HG03354 (cell line): Measurements from ENCODE around the gene NDUFAB1.
"Not testable (repeated sequence)": the region's sequence is repeated elsewhere in the genome, so short reads cannot be mapped to it uniquely, and the experiment has no call there.

Source experiments
- ATAC-seq: cut with Tn5 transposase; IDR thresholded peaks from one replicate; pipeline ENCODE4 v1.9.1; 2021; ENCODE audit warnings: mild to moderate bottlenecking; ENCODE audit not compliant: unreplicated experiment, poor library complexity, severe bottlenecking

Gene NDUFAB1

GRCh38 chr16:23587726-23588125 is 8.4 kb downstream of the NDUFAB1 start:
- ATAC-seq: no peak

- ATAC-seq: no peak
These were observed 11.7 kb downstream of the NDUFAB1 start for GRCh38 chr16:23584186-23585076.

GRCh38 chr16:23583271-23583670 is 12.8 kb downstream of the NDUFAB1 start:
- not testable (repeated sequence) for ATAC-seq

GRCh38 chr16:23581764-23582163 is 14.4 kb downstream of the NDUFAB1 start:
- no peak for ATAC-seq

- no peak for ATAC-seq
These were observed 15.7 kb downstream of the NDUFAB1 start for GRCh38 chr16:23580391-23580790.

- no peak for ATAC-seq
These were observed 16.7 kb downstream of the NDUFAB1 start for GRCh38 chr16:23579371-23579770.

- ATAC-seq: no peak
These were observed 17.9 kb downstream of the NDUFAB1 start for GRCh38 chr16:23578101-23578830.

- no peak for ATAC-seq
These were observed 18.6 kb downstream of the NDUFAB1 start for GRCh38 chr16:23577493-23577892.

- no peak for ATAC-seq
These were observed 20.3 kb downstream of the NDUFAB1 start for GRCh38 chr16:23575834-23576233.

GRCh38 chr16:23573817-23574216 is 22.3 kb downstream of the NDUFAB1 start:
- ATAC-seq: no peak

GRCh38 chr16:23572394-23572793 is 23.7 kb downstream of the NDUFAB1 start:
- no peak for ATAC-seq

- no peak for ATAC-seq
These were observed 24.2 kb downstream of the NDUFAB1 start for GRCh38 chr16:23571895-23572294.

- no peak for ATAC-seq
These were observed 25.0 kb downstream of the NDUFAB1 start for GRCh38 chr16:23570992-23571632.

- no peak for ATAC-seq
These were observed 28.5 kb downstream of the NDUFAB1 start for GRCh38 chr16:23567602-23568001.

GRCh38 chr16:23566724-23567123 is 29.4 kb downstream of the NDUFAB1 start:
- ATAC-seq: no peak

GRCh38 chr16:23564575-23565363 is 31.3 kb downstream of the NDUFAB1 start:
- ATAC-seq: no peak

- no peak for ATAC-seq
These were observed 32.9 kb downstream of the NDUFAB1 start for GRCh38 chr16:23563186-23563585.

GRCh38 chr16:23562505-23562904 is 33.6 kb downstream of the NDUFAB1 start:
- no peak for ATAC-seq

GRCh38 chr16:23561586-23561985 is 34.5 kb downstream of the NDUFAB1 start:
- no peak for ATAC-seq
